Kidney capillary endothelial cell (primary cell): ENCODE data around the gene C3orf80.
"Not testable (repeated sequence)": the region's sequence is repeated elsewhere in the genome, so short reads cannot be mapped to it uniquely, and the experiment has no call there.

Experiments
- DNase-seq: peaks from one replicate; pipeline ENCODE4 v3.0.0-alpha.2; 2018; ENCODE audit warnings: low spot score

Gene C3orf80

GRCh38 chr3:160225176-160226025, at the start of gene C3orf80:
Gene C3orf80, plus strand, starts transcription at chr3:160225422. Its CDS starts 214 bp downstream, at chr3:160225636.
- peak; percentile 40 for DNase-seq

GRCh38 chr3:160176923-160177322, 48.3 kb upstream of the C3orf80 start:
- DNase-seq: no peak

GRCh38 chr3:160178661-160179060, 46.6 kb upstream of the C3orf80 start:
- not testable (repeated sequence) for DNase-seq

- DNase-seq: not testable (repeated sequence)
Observed at GRCh38 chr3:160179403-160179802, 45.8 kb upstream of the C3orf80 start.

GRCh38 chr3:160179906-160180305, 45.3 kb upstream of the C3orf80 start:
- DNase-seq: no peak

GRCh38 chr3:160180581-160181216, 44.5 kb upstream of the C3orf80 start:
- DNase-seq: peak; percentile 81

- DNase-seq: peak; percentile 21
Observed at GRCh38 chr3:160183345-160184076, 41.7 kb upstream of the C3orf80 start.

- DNase-seq: no peak
Observed at GRCh38 chr3:160184655-160185054, 40.6 kb upstream of the C3orf80 start.

GRCh38 chr3:160185751-160186150, 39.5 kb upstream of the C3orf80 start:
- DNase-seq: no peak

- no peak for DNase-seq
Observed at GRCh38 chr3:160187288-160187687, 37.9 kb upstream of the C3orf80 start.

GRCh38 chr3:160192310-160193029, 32.8 kb upstream of the C3orf80 start:
- no peak for DNase-seq

- no peak for DNase-seq
Observed at GRCh38 chr3:160193644-160194192, 31.5 kb upstream of the C3orf80 start.

- DNase-seq: no peak
Observed at GRCh38 chr3:160194438-160194837, 30.8 kb upstream of the C3orf80 start.

GRCh38 chr3:160195106-160195505, 30.1 kb upstream of the C3orf80 start:
- DNase-seq: no peak

GRCh38 chr3:160196511-160197104, 28.6 kb upstream of the C3orf80 start:
- DNase-seq: no peak

GRCh38 chr3:160199108-160199507, 26.1 kb upstream of the C3orf80 start:
- no peak for DNase-seq

- no peak for DNase-seq
Observed at GRCh38 chr3:160200353-160200752, 24.9 kb upstream of the C3orf80 start.

- DNase-seq: not testable (repeated sequence)
Observed at GRCh38 chr3:160204396-160205011, 20.7 kb upstream of the C3orf80 start.

GRCh38 chr3:160205606-160206005, 19.6 kb upstream of the C3orf80 start:
- DNase-seq: no peak

- DNase-seq: no peak
Observed at GRCh38 chr3:160210341-160210740, 14.9 kb upstream of the C3orf80 start.

GRCh38 chr3:160210799-160211221, 14.4 kb upstream of the C3orf80 start:
- peak; percentile 38 for DNase-seq
